ENCODE measurements around the gene CNOT1.

Gene CNOT1

DNA sequence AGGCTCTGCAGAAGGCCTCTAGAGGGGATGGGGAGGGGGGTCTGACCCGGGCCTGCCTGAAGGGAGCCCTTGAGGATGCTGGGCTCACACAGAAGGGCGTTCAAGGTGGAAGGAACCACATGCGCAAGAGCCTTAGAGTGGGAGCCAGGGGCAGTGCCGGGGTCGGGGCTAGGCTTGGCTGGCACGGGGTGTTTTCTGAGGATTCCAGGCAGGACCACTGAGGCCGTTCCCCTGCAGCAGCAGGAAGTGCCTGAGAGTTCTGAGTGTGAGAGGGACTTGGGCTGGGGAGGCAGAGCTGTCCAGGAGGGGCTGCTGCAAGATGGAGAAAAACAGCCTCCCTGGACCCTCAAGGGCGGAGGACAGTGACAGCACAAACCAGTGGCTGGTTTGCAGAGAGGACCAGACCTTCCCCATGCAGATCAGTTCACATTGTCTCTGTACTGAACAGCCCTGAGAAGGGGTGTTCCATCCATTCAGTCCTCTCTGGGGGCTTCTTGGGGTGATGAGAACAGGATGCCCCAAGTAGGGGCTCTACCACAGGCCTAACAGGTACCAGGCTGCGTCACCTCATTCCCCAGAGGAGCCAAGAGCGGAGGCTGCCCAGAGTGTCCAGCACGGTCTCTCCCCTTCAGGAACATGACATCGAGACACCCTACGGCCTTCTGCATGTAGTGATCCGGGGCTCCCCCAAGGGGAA, 126.3 kb downstream of the CNOT1 start:
- Histone ChIP-seq H3K4me3 (ENCODE audit: insufficient read depth, low read depth, low read length) (no peak overlapping the region), H3K27me3 (ENCODE audit: control insufficient read depth, insufficient read depth, low read length, poor library complexity, severe bottlenecking) (peaks cover 23% of the 10 kb centered on the region), H3K4me1 (ENCODE audit: control insufficient read depth, insufficient read depth, low read length) (peaks cover 6% of the 10 kb centered on the region), H3K9me3 (ENCODE audit: control insufficient read depth, low read length) (no peaks in the 10 kb centered on the region), H3K27ac (ENCODE audit: insufficient read depth, low read depth, low read length, poor library complexity, severe bottlenecking) (no peak overlapping the region), H3K36me3 (ENCODE audit: control insufficient read depth, insufficient read depth, low read length) (no peaks in the 10 kb centered on the region)
- WGBS, 2 experiments, result 91 to 93% methylated on average over 14 of the region's 14 CpGs

DNA sequence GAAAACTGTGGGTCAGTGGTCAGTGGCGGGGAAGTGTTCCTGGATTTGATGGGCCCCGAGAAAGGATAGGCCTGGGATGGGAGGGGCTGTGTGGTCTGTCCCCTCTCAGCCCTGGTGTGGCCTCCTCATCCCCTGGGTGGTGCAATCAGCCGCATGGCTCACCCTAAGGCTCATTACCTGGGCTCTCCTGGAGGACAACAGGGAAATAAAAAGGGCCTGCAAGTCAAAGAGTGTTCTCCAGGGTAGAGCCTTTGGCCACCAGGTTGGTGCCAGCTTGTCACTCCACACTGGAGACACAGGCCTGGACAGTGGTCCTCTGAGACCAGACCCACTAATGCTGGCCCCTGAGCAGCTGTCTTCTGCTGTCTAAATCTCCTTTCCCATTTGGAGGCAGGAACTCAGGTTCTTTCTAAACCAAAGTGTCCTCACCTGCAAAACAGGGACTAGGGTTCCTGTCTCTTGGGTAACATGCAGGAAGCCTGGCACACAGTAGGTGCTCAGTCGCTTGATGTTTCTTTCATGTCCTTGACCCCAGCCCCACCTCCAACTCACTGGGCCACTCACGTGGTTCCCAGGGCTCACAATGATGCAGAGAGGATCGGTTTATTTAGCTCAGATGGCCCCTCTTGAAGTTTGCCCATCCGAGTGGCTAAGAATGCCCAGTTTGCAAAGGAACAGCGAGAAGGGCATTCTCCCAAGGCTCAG, 127.3 kb downstream of the CNOT1 start:
- no peak overlapping the region for H3K4me3 ChIP-seq (ENCODE audit: insufficient read depth, low read depth, low read length)

DNA sequence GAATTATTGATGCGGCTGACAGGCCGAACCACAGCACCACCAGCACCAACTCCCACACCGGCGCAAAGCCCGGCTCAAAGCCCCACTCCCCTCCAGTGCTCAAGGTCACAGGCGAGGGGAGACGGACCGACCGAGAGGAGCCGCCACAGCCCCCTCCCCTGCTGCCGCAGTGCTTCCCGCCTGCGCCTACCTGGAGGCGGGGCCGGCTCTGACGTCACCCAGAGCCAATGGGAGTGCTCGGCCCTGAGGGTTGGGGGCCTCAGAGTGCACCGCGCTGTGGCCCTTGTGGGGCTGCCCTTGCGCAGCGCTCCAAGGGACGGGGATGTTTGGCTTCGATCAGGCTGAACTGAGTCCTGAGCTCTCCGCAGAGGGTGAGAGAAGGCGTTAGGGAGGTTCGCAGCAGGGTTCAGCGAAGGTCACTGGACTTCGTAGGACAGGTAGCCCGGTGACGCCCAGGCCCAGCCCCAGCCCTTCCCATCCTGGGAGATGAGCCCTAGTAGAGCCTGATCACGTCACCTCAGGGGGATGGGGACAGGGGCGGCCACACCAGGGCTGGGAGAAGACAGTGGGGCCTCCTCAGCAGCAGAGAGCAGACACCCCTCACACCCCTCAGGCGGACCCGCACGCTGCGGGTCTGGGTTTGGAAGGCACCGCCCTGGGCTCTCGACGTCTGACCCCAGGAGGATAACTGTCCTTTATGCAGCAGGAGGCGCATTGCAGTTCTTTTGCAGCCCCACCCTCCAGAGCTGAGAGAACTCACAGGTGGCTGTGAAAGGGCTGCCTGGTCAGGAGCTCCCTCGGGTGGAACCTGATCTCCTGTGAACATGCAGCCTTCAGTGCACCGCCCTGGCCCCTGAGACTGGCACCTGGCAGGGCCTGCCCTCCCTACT, 128.1 kb downstream of the CNOT1 start:
- 10 to 11% methylated on average over 42 of the region's 42 CpGs for WGBS, 2 experiments
- peaks cover 23% of the 10 kb centered on the region for H3K27me3 ChIP-seq (ENCODE audit: control insufficient read depth, insufficient read depth, low read length, poor library complexity, severe bottlenecking)
- peak overlapping the region; percentile 56 for H3K4me3 ChIP-seq (ENCODE audit: insufficient read depth, low read depth, low read length)
- H3K27ac ChIP-seq (ENCODE audit: insufficient read depth, low read depth, low read length, poor library complexity, severe bottlenecking), result no peak overlapping the region
- no peaks in the 10 kb centered on the region for H3K9me3 ChIP-seq (ENCODE audit: control insufficient read depth, low read length)
- no peaks in the 10 kb centered on the region for H3K36me3 ChIP-seq (ENCODE audit: control insufficient read depth, insufficient read depth, low read length)
- H3K4me1 ChIP-seq (ENCODE audit: control insufficient read depth, insufficient read depth, low read length), result peaks cover 10% of the 10 kb centered on the region

More for the DNA sequence above, 127.3 kb downstream of the CNOT1 start:
- H3K4me1 ChIP-seq (ENCODE audit: control insufficient read depth, insufficient read depth, low read length), result peaks cover 6% of the 10 kb centered on the region
- H3K36me3 ChIP-seq (ENCODE audit: control insufficient read depth, insufficient read depth, low read length), result no peaks in the 10 kb centered on the region
- H3K9me3 ChIP-seq (ENCODE audit: control insufficient read depth, low read length), result no peaks in the 10 kb centered on the region
- peaks cover 23% of the 10 kb centered on the region for H3K27me3 ChIP-seq (ENCODE audit: control insufficient read depth, insufficient read depth, low read length, poor library complexity, severe bottlenecking)
- no peak overlapping the region for H3K27ac ChIP-seq (ENCODE audit: insufficient read depth, low read depth, low read length, poor library complexity, severe bottlenecking)
- 82 to 85% methylated on average over 8 of the region's 8 CpGs for WGBS, 2 experiments

DNA sequence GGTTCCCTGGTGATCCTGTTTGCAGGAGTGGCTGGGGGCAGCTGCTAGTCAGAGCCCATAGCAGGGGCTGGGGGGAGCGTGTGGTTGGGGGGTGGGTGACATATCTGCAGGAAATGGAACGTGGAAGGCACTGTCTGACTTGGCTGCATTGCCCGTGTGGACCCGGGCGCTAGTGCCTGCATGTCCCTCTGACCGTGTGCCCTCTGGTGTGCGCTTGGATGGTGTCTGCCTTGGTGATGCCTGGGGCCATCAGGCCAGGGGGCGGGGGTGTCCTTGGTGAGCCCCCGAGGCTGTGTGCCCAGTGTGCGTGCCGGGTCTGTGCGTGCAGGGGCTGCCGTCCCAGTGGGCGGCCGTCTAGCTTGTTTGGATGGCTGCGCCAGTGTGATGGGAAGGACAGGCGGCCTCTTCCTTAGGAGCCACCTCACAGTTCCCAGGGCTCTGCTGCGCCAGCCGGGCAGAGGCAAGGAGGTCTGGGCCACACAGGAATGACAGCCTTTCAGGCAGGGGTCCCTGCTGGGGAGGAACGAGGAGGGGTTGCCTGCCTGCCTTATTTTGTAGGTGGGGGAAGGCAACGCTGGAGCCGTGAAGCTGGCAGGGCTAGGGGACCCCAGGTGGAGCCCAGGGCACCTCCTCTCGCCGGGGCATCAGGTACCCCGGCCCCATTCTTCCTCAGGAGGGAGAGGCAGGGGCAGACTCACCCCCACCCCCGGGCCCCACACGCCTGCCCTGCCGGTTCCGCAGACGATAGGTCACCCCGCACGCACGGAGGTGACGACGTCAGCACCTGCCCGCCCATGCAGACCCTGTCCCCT, 129.0 kb downstream of the CNOT1 start:
- WGBS, 2 experiments, result 2% methylated on average over 36 of the region's 36 CpGs
- Histone ChIP-seq H3K9me3 (ENCODE audit: control insufficient read depth, low read length) (no peaks in the 10 kb centered on the region), H3K27me3 (ENCODE audit: control insufficient read depth, insufficient read depth, low read length, poor library complexity, severe bottlenecking) (peaks cover 23% of the 10 kb centered on the region), H3K4me3 (ENCODE audit: insufficient read depth, low read depth, low read length) (peak overlapping the region; percentile 56), H3K4me1 (ENCODE audit: control insufficient read depth, insufficient read depth, low read length) (peaks cover 19% of the 10 kb centered on the region), H3K27ac (ENCODE audit: insufficient read depth, low read depth, low read length, poor library complexity, severe bottlenecking) (no peak overlapping the region), H3K36me3 (ENCODE audit: control insufficient read depth, insufficient read depth, low read length) (no peaks in the 10 kb centered on the region)

DNA sequence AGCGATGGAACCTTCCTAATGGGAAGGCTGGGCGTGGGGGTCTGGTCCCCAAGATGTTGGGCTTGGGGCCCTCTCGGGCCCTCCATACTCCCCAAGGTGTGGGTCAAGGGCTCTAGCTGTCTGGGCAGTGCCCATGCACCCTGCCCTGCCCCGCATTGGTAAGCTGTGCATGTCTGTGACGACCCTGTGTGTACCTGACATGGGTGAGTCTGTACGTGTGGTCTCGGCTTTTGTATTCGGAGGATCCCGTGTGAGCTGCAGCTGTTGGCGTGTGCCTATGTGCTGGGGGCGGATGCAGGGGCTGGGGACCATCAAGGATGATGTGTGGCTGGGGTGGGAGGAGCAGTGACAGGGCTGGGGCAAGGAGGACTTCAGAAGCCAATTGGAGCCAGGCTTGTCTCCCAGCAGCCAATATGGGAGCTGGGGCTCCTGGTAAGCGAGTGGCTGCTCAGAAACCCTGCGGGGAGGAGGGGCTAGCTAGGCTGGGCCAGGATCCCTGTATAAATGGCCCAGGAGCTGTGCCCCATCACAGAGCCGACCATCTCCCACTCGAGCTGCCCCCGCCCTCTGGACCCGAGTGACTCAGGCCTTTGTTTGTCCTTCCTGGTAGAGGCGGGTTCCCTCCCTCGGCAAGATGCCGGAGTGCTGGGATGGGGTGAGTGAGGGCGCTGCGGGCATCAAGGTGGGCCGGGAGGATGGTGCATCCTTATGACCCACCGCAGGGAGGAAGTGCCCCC, 129.8 kb downstream of the CNOT1 start, which contains the start of gene NDRG4:
TSS of gene NDRG4 (plus strand) at position 529 of the 737 bp plus-strand sequence. CDS start at position 635, 106 bp downstream.
- Histone ChIP-seq H3K4me1 (ENCODE audit: control insufficient read depth, insufficient read depth, low read length) (peaks cover 22% of the 10 kb centered on the region), H3K27me3 (ENCODE audit: control insufficient read depth, insufficient read depth, low read length, poor library complexity, severe bottlenecking) (peaks cover 23% of the 10 kb centered on the region), H3K9me3 (ENCODE audit: control insufficient read depth, low read length) (no peaks in the 10 kb centered on the region), H3K36me3 (ENCODE audit: control insufficient read depth, insufficient read depth, low read length) (no peaks in the 10 kb centered on the region), H3K4me3 (ENCODE audit: insufficient read depth, low read depth, low read length) (peak within 1 kb of the TSS; percentile 56), H3K27ac (ENCODE audit: insufficient read depth, low read depth, low read length, poor library complexity, severe bottlenecking) (no peak within 1 kb of the TSS)
- WGBS, 2 experiments, result 18% methylated on average over 24 of the region's 24 CpGs

DNA sequence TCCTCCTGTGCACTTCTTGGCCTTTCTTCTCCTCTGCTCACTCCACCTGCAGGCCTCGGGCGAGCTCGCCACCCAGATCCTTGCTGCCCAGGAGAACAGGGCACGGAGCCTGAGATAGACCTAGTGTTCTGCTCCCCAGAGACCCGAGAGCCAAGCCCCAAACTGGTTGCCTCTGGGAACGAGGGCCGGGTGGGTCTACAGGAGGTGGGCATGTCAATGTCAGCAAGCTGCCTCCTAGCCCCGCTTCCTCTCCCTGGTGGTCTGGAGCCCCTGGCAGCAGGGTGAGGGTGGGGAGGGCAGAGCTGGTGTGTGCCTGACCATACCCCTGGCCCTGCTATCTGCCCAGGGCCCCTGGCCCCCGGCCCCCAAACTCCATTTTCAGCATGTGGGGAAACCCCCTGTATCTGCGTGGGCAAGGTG, 130.5 kb downstream of the CNOT1 start:
- 80 to 81% methylated on average over 10 of the region's 10 CpGs for WGBS, 2 experiments
- H3K36me3 ChIP-seq (ENCODE audit: control insufficient read depth, insufficient read depth, low read length), result no peaks in the 10 kb centered on the region
- H3K27me3 ChIP-seq (ENCODE audit: control insufficient read depth, insufficient read depth, low read length, poor library complexity, severe bottlenecking), result peaks cover 23% of the 10 kb centered on the region
- H3K4me1 ChIP-seq (ENCODE audit: control insufficient read depth, insufficient read depth, low read length), result peaks cover 29% of the 10 kb centered on the region
- H3K4me3 ChIP-seq (ENCODE audit: insufficient read depth, low read depth, low read length), result no peak overlapping the region
- H3K27ac ChIP-seq (ENCODE audit: insufficient read depth, low read depth, low read length, poor library complexity, severe bottlenecking), result no peak overlapping the region
- no peaks in the 10 kb centered on the region for H3K9me3 ChIP-seq (ENCODE audit: control insufficient read depth, low read length)

DNA sequence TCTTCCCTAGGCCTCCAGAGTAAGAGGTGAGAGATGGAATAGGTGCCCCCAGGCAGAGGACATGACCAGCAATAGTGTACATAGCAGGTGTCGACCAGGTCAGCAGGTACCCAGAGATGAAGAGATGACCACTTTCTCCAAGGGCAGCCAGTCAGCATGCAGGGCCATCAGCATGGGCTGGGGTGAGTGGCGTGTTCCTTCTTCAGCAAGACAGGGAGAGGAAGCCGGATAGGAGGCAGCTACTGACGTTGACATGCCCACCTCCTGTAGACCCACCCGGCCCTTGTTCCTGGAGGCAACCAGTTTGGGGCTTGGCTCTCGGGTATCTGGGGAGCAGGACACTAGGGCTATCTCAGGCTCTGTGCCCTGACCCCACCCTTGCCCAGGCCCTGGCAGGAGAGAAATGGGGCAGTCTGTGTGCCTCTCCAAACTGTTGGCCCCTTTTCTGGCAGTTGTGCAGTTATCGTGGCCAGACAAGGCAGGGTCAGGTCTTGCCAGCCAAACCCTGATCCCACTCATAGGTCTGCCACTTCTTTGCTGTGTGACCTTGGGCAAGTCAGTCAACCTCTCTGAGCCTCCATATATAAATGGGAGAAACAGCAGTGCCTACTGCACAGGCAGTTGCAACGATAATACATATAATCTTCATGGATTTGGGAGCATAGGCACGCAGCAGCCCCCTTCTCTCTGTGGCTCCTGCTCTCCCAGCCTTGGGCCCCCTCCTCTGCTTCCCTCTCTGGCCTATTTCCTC, 131.1 kb downstream of the CNOT1 start:
- Histone ChIP-seq H3K36me3 (ENCODE audit: control insufficient read depth, insufficient read depth, low read length) (no peaks in the 10 kb centered on the region), H3K27me3 (ENCODE audit: control insufficient read depth, insufficient read depth, low read length, poor library complexity, severe bottlenecking) (peaks cover 23% of the 10 kb centered on the region), H3K4me3 (ENCODE audit: insufficient read depth, low read depth, low read length) (no peak overlapping the region), H3K4me1 (ENCODE audit: control insufficient read depth, insufficient read depth, low read length) (peaks cover 35% of the 10 kb centered on the region), H3K27ac (ENCODE audit: insufficient read depth, low read depth, low read length, poor library complexity, severe bottlenecking) (no peak overlapping the region), H3K9me3 (ENCODE audit: control insufficient read depth, low read length) (no peaks in the 10 kb centered on the region)
- 81 to 82% methylated on average over 9 of the region's 9 CpGs for WGBS, 2 experiments

DNA sequence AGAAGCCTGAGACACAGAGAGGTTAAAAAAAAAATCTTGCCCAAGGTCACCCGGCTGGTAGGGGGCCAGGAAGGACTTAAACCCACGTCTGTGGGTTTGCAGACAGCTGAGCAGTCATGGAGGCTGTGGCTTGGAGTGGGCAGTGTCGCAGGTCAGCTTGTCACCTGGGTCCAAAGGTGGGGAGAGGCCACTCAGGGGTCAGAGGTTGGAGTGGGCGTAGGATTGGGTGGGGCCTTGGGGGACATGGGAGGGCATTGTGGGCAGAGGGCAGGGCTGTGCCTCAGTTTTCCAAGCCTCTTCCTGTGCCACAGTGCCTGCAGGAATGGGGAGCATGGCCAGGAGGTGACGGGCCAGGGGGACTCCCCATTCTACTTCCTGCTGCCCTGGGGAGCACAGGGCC, 131.7 kb downstream of the CNOT1 start:
- 83 to 86% methylated on average over 5 of the region's 5 CpGs for WGBS, 2 experiments
- no peak overlapping the region for H3K27ac ChIP-seq (ENCODE audit: insufficient read depth, low read depth, low read length, poor library complexity, severe bottlenecking)

More for the DNA sequence above, 131.7 kb downstream of the CNOT1 start:
- Histone ChIP-seq H3K27me3 (ENCODE audit: control insufficient read depth, insufficient read depth, low read length, poor library complexity, severe bottlenecking) (peaks cover 23% of the 10 kb centered on the region), H3K9me3 (ENCODE audit: control insufficient read depth, low read length) (no peaks in the 10 kb centered on the region), H3K36me3 (ENCODE audit: control insufficient read depth, insufficient read depth, low read length) (no peaks in the 10 kb centered on the region), H3K4me1 (ENCODE audit: control insufficient read depth, insufficient read depth, low read length) (peaks cover 38% of the 10 kb centered on the region), H3K4me3 (ENCODE audit: insufficient read depth, low read depth, low read length) (no peak overlapping the region)

Data from ectodermal cell (in vitro differentiated cells).